WTC11 (cell line): ENCODE data around the gene LY6G5B.

Source experiments
- CREB1 ChIP-seq: sonication (generic); formaldehyde crosslinking; IDR thresholded peaks from 2 replicates; pipeline ENCODE4 v1.8.0; 2023; ENCODE audit warnings: mild to moderate bottlenecking, missing genetic modification reagents
- FOXJ3 ChIP-seq: sonication (generic); formaldehyde crosslinking; IDR thresholded peaks from 2 replicates; pipeline ENCODE4 v1.9.0; 2021; ENCODE audit warnings: missing genetic modification reagents, mild to moderate bottlenecking, borderline replicate concordance
- NFYB ChIP-seq: sonication (generic); formaldehyde crosslinking; conservative IDR thresholded peaks from 2 replicates; pipeline ENCODE4 v1.8.0; 2022; ENCODE audit warnings: low read depth, missing genetic modification reagents
- NR2C2 ChIP-seq: sonication (generic); formaldehyde crosslinking; IDR thresholded peaks from 2 replicates; pipeline ENCODE4 v1.8.0; 2022; ENCODE audit warnings: mild to moderate bottlenecking, missing genetic modification reagents
- TEAD4 ChIP-seq: sonication (generic); formaldehyde crosslinking; IDR thresholded peaks from 2 replicates; pipeline ENCODE4 v1.8.0; 2022; ENCODE audit warnings: mild to moderate bottlenecking, missing genetic modification reagents
- ZNF121 ChIP-seq: sonication (generic); formaldehyde crosslinking; IDR thresholded peaks from 2 replicates; pipeline ENCODE4 v1.8.0; 2023; ENCODE audit warnings: missing genetic modification reagents
- ZNF263 ChIP-seq: sonication (generic); formaldehyde crosslinking; IDR thresholded peaks from 2 replicates; pipeline ENCODE4 v1.8.1; 2022; ENCODE audit warnings: low read depth, mild to moderate bottlenecking, moderate library complexity, missing genetic modification reagents
- TF ChIP-seq, protein P1 (sequence below): fragments of 200-600 bp; IDR thresholded peaks from 2 replicates; pipeline ENCODE4 v1.8.0; 2022; ENCODE audit warnings: antibody characterized with exemption
- TF ChIP-seq, protein P2 (sequence below): sonication (generic); formaldehyde crosslinking; IDR thresholded peaks from 2 replicates; pipeline ENCODE4 v1.8.0; 2023; ENCODE audit warnings: missing genetic modification reagents
- TF ChIP-seq, protein P3 (sequence below): fragments of 250-450 bp; sonication (Bioruptor Pico); IDR thresholded peaks from 2 replicates; pipeline ENCODE4 v1.9.0; 2021; ENCODE audit warnings: mild to moderate bottlenecking
- TF ChIP-seq, protein P4 (sequence below): sonication (generic); formaldehyde crosslinking; IDR thresholded peaks from 2 replicates; pipeline ENCODE4 v1.8.0; 2022; ENCODE audit warnings: mild to moderate bottlenecking, missing genetic modification reagents
- TF ChIP-seq, protein P5 (sequence below): sonication (generic); formaldehyde crosslinking; IDR thresholded peaks from 2 replicates; pipeline ENCODE4 v1.8.1; 2022; ENCODE audit warnings: low read depth, mild to moderate bottlenecking, moderate library complexity, missing genetic modification reagents, borderline replicate concordance

DNA sequence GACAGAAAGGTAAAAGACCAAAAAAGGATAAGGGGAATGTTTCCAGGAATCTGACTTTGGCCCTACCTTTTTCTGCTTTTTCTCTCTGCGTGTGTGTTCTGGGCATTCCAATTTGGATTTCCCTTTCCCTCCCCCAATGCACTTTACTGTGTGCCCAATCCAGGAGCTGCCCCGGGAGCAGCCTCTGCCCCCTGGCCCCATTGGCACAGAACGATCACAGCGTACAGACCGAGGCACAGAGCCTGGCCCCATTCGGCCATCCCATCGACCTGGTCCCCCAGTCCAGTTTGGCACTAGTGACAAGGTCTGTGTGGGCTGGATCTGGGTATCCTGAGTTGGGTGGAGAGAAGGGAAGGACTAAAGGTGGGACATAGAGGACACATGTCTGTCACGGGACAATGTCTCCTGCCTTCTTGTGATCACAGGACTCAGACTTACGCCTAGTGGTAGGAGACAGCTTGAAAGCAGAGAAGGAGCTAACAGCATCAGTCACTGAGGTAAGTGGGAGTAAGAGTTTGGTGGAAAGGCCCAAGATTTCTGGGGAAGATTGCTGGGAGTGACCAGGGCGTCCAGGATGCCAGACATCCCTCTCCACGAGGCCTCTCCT is 34.7 kb upstream of the LY6G5B start:
- TF ChIP-seq, protein P1, sequence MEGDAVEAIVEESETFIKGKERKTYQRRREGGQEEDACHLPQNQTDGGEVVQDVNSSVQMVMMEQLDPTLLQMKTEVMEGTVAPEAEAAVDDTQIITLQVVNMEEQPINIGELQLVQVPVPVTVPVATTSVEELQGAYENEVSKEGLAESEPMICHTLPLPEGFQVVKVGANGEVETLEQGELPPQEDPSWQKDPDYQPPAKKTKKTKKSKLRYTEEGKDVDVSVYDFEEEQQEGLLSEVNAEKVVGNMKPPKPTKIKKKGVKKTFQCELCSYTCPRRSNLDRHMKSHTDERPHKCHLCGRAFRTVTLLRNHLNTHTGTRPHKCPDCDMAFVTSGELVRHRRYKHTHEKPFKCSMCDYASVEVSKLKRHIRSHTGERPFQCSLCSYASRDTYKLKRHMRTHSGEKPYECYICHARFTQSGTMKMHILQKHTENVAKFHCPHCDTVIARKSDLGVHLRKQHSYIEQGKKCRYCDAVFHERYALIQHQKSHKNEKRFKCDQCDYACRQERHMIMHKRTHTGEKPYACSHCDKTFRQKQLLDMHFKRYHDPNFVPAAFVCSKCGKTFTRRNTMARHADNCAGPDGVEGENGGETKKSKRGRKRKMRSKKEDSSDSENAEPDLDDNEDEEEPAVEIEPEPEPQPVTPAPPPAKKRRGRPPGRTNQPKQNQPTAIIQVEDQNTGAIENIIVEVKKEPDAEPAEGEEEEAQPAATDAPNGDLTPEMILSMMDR = no peak
- TF ChIP-seq NFYB (CRISPR knock-in tag) (no peak), ZNF121 (CRISPR knock-in tag) (no peak), TEAD4 (CRISPR knock-in tag) (no peak), ZNF263 (no peak), CREB1 (CRISPR knock-in tag) (no peak), FOXJ3 (CRISPR knock-in tag) (no peak), NR2C2 (CRISPR knock-in tag) (no peak)
- TF ChIP-seq, protein P2, sequence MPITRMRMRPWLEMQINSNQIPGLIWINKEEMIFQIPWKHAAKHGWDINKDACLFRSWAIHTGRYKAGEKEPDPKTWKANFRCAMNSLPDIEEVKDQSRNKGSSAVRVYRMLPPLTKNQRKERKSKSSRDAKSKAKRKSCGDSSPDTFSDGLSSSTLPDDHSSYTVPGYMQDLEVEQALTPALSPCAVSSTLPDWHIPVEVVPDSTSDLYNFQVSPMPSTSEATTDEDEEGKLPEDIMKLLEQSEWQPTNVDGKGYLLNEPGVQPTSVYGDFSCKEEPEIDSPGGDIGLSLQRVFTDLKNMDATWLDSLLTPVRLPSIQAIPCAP (CRISPR knock-in tag) = no peak
- TF ChIP-seq, protein P3, sequence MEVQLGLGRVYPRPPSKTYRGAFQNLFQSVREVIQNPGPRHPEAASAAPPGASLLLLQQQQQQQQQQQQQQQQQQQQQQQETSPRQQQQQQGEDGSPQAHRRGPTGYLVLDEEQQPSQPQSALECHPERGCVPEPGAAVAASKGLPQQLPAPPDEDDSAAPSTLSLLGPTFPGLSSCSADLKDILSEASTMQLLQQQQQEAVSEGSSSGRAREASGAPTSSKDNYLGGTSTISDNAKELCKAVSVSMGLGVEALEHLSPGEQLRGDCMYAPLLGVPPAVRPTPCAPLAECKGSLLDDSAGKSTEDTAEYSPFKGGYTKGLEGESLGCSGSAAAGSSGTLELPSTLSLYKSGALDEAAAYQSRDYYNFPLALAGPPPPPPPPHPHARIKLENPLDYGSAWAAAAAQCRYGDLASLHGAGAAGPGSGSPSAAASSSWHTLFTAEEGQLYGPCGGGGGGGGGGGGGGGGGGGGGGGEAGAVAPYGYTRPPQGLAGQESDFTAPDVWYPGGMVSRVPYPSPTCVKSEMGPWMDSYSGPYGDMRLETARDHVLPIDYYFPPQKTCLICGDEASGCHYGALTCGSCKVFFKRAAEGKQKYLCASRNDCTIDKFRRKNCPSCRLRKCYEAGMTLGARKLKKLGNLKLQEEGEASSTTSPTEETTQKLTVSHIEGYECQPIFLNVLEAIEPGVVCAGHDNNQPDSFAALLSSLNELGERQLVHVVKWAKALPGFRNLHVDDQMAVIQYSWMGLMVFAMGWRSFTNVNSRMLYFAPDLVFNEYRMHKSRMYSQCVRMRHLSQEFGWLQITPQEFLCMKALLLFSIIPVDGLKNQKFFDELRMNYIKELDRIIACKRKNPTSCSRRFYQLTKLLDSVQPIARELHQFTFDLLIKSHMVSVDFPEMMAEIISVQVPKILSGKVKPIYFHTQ (CRISPR knock-in tag) = no peak
- TF ChIP-seq, protein P4, sequence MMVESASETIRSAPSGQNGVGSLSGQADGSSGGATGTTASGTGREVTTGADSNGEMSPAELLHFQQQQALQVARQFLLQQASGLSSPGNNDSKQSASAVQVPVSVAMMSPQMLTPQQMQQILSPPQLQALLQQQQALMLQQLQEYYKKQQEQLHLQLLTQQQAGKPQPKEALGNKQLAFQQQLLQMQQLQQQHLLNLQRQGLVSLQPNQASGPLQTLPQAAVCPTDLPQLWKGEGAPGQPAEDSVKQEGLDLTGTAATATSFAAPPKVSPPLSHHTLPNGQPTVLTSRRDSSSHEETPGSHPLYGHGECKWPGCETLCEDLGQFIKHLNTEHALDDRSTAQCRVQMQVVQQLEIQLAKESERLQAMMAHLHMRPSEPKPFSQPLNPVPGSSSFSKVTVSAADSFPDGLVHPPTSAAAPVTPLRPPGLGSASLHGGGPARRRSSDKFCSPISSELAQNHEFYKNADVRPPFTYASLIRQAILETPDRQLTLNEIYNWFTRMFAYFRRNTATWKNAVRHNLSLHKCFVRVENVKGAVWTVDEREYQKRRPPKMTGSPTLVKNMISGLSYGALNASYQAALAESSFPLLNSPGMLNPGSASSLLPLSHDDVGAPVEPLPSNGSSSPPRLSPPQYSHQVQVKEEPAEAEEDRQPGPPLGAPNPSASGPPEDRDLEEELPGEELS (CRISPR knock-in tag) = no peak
- TF ChIP-seq, protein P5, sequence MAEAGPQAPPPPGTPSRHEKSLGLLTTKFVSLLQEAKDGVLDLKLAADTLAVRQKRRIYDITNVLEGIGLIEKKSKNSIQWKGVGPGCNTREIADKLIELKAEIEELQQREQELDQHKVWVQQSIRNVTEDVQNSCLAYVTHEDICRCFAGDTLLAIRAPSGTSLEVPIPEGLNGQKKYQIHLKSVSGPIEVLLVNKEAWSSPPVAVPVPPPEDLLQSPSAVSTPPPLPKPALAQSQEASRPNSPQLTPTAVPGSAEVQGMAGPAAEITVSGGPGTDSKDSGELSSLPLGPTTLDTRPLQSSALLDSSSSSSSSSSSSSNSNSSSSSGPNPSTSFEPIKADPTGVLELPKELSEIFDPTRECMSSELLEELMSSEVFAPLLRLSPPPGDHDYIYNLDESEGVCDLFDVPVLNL (CRISPR knock-in tag) = no peak
